HUDEP-2 (cell line): ENCODE results near the gene GNG7.

Experiments used
- DNase-seq, 76 experiments: peaks; one replicate each; lab custom pipeline; 2025; ENCODE audit not compliant: unreplicated experiment in 76 of 76; lab: John Stamatoyannopoulos, UW

Gene GNG7

GRCh38 chr19:2702170-2703076 lies at the start of gene GNG7:
Gene GNG7, minus strand, starts transcription at chr19:2702694. Its CDS starts 182,006 bp downstream, at chr19:2520688.
- DNase-seq, result peak in 75 of 76 experiments; percentile 37 to 99 (median 94)

- no peak for DNase-seq
Measured at GRCh38 chr19:2751438-2751830, 48.9 kb upstream of the GNG7 start.

- DNase-seq, result no peak
Measured at GRCh38 chr19:2750808-2751437, 48.4 kb upstream of the GNG7 start.

GRCh38 chr19:2747349-2747748 lies 44.9 kb upstream of the GNG7 start:
- no peak for DNase-seq

- DNase-seq, result no peak
Measured at GRCh38 chr19:2744113-2744512, 41.6 kb upstream of the GNG7 start.

GRCh38 chr19:2743099-2743498 lies 40.6 kb upstream of the GNG7 start:
- no peak for DNase-seq

- DNase-seq, result no peak
Measured at GRCh38 chr19:2740314-2740656, 37.8 kb upstream of the GNG7 start.

GRCh38 chr19:2739602-2740313 lies 37.3 kb upstream of the GNG7 start, which contains the start of gene SLC39A3:
Gene SLC39A3, minus strand, starts transcription at chr19:2740017. Its CDS starts 2,760 bp downstream, at chr19:2737257.
- peak in 75 of 76 experiments; percentile 81 to 100 (median 99) for DNase-seq

GRCh38 chr19:2736550-2737190 lies 34.2 kb upstream of the GNG7 start:
- DNase-seq, result no peak

- DNase-seq, result no peak
Measured at GRCh38 chr19:2735374-2735773, 32.9 kb upstream of the GNG7 start.

- no peak for DNase-seq
Measured at GRCh38 chr19:2734589-2735288, 32.2 kb upstream of the GNG7 start.

- no peak for DNase-seq
Measured at GRCh38 chr19:2733930-2734588, 31.6 kb upstream of the GNG7 start.

- DNase-seq, result no peak
Measured at GRCh38 chr19:2732883-2733282, 30.4 kb upstream of the GNG7 start.

- DNase-seq, result no peak
Measured at GRCh38 chr19:2732157-2732725, 29.7 kb upstream of the GNG7 start.

GRCh38 chr19:2731181-2731995 lies 28.9 kb upstream of the GNG7 start:
- DNase-seq, result no peak

- DNase-seq, result no peak
Measured at GRCh38 chr19:2729943-2730818, 27.7 kb upstream of the GNG7 start.

- DNase-seq, result no peak
Measured at GRCh38 chr19:2728783-2729387, 26.4 kb upstream of the GNG7 start.
